Measurements from ENCODE around the gene CAMK2A. TPM values are rescaled to one million over a fixed set of nuclear protein-coding genes. Genes with fewer than 3 reads are reported as not detected.

Gene CAMK2A
- total RNA-seq (34.6 and 47.7 TPM in 2 replicates), polyA plus RNA-seq (11.8 and 19.0 TPM in 2 replicates)

DNA sequence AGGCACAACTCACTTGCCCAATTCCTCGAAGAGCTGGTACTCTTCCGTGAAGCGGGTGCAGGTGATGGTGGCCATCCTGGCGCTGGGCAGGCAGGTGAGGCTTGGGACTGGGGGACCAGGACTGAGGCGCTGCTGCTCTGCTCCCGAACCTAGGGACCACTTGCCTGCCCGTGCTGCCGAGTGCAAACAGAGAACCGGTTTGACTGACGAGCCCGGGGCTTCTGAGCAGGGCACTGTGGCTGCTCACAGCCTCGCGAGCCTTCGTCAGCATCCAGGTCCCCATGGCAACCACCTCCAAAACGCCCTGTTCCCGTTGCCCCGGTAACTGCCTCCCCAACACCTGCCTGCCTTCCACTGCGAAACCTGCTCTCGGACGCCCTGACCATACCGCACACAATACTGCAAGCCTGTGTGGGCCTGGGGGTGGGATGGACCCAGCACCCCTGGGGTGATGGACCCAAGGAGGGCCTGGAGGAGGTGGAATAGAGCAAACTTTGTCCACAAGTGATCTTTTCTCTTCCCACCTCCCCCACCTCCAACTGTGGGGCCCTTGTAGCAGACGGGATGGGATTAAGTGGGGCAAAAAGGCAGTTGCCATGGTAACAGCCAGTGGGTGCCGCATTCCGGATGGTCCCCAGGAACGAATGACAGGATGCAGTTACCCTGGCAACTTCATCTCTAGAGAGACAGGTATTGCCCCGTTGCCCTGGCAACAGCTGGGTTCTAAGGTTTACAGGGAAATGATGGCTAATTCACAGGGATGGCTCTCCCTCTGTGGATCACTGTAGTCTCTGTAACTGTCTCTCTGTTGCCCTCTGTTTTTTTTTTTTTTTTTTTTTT, at the start of gene CAMK2A:
CAMK2A (minus strand) TSS at position 223 of the 840 bp plus-strand sequence; CDS start at position 75, 148 bp downstream.
- no peak for DNase-seq (ENCODE audit: low read depth in 1 of 2, low spot score in 1 of 2)
- Histone ChIP-seq H3K27me3 (peaks cover 10% of the 10 kb centered on the region), H3K9me3 (ENCODE audit: low read depth) (no peaks in the 10 kb centered on the region), H3K27ac (no peak within 1 kb of the TSS), H3K36me3 (no peaks in the 10 kb centered on the region), H3K4me3 (no peak within 1 kb of the TSS), H3K4me1 (ENCODE audit: low read depth) (no peaks in the 10 kb centered on the region)
- TF ChIP-seq, protein P1, sequence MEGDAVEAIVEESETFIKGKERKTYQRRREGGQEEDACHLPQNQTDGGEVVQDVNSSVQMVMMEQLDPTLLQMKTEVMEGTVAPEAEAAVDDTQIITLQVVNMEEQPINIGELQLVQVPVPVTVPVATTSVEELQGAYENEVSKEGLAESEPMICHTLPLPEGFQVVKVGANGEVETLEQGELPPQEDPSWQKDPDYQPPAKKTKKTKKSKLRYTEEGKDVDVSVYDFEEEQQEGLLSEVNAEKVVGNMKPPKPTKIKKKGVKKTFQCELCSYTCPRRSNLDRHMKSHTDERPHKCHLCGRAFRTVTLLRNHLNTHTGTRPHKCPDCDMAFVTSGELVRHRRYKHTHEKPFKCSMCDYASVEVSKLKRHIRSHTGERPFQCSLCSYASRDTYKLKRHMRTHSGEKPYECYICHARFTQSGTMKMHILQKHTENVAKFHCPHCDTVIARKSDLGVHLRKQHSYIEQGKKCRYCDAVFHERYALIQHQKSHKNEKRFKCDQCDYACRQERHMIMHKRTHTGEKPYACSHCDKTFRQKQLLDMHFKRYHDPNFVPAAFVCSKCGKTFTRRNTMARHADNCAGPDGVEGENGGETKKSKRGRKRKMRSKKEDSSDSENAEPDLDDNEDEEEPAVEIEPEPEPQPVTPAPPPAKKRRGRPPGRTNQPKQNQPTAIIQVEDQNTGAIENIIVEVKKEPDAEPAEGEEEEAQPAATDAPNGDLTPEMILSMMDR (IDR thresholded peaks at IDR 0.05; ENCODE audit: low read depth, low read length) = no peak

DNA sequence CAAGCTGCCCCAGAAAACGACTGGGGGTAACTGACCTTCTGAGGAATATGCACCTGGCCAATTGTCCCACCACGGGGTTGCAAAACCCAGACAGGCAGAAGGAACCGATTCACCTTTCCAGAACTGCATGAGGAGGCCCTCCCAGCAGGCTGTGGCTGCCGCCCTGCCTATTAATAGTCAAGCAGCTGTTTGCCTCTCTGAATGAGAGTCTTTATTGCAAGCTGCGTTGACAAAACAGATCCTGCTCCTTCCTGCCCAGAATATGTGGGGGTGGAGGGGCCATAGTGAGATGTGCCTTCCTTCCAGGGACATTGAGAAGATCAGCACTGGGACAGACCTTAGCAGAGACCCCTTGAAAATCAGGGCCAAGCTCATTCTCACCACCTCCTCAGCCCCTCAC, 49.6 kb upstream of the CAMK2A start:
- Histone ChIP-seq H3K4me3 (no peak overlapping the region), H3K36me3 (no peaks in the 10 kb centered on the region), H3K9me3 (ENCODE audit: low read depth) (no peaks in the 10 kb centered on the region), H3K27ac (peak overlapping the region; percentile 39), H3K27me3 (no peaks in the 10 kb centered on the region), H3K4me1 (ENCODE audit: low read depth) (peaks cover 14% of the 10 kb centered on the region)
- TF ChIP-seq, protein P1 (IDR thresholded peaks at IDR 0.05; ENCODE audit: low read depth, low read length) = no peak
- peak in 1 of 2 donors; percentile 48 for DNase-seq (ENCODE audit: low read depth in 1 of 2, low spot score in 1 of 2)

DNA sequence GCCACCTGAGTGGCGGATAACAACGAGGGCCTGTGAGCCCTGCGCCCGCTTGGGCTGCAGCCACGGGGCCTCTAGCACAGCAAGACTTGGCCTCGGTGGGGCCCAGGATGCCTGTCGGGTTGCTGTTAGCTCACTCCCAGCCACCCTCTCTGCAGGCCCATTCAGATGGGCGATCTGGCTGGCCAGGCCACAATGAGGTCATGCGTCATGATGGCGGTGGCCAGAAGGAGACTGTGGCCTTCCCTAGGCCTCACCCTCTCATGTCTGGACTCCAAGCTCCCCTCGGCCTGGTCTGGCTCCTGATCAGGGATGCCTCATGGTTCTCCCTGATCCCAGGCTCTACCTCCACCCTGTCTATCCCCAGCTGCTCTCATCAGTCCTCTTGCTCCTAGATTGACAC, 49.0 kb upstream of the CAMK2A start:
- Histone ChIP-seq H3K36me3 (no peaks in the 10 kb centered on the region), H3K4me1 (ENCODE audit: low read depth) (peaks cover 13% of the 10 kb centered on the region), H3K9me3 (ENCODE audit: low read depth) (no peaks in the 10 kb centered on the region), H3K27ac (no peak overlapping the region), H3K4me3 (no peak overlapping the region), H3K27me3 (no peaks in the 10 kb centered on the region)
- no peak for DNase-seq (ENCODE audit: low read depth in 1 of 2, low spot score in 1 of 2)
- TF ChIP-seq, protein P1 (IDR thresholded peaks at IDR 0.05; ENCODE audit: low read depth, low read length) = no peak

DNA sequence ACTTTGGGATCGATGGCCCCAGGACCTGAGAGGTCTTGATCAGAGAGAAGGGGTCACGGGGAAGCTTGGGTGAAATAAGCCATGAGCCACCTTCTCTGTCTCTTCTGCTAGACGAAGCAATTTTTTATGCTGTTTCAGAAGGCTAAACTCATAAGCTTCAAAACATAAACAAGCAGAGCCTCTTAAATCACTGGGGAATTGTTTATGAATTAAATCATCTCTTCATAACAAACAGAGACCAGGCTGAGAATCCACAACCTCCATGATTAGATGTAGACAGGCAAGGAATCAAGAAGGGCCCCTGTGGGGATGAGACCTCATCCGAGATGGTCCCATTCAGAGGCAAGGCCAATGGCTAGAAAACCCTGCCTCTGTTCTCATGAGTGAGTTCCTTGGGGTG, 46.2 kb upstream of the CAMK2A start:
- Histone ChIP-seq H3K4me3 (no peak overlapping the region), H3K4me1 (ENCODE audit: low read depth) (peaks cover 13% of the 10 kb centered on the region), H3K36me3 (no peaks in the 10 kb centered on the region), H3K27ac (no peak overlapping the region), H3K9me3 (ENCODE audit: low read depth) (no peaks in the 10 kb centered on the region), H3K27me3 (no peaks in the 10 kb centered on the region)
- DNase-seq (ENCODE audit: low read depth in 1 of 2, low spot score in 1 of 2) = no peak
- TF ChIP-seq, protein P1 (IDR thresholded peaks at IDR 0.05; ENCODE audit: low read depth, low read length) = no peak

DNA sequence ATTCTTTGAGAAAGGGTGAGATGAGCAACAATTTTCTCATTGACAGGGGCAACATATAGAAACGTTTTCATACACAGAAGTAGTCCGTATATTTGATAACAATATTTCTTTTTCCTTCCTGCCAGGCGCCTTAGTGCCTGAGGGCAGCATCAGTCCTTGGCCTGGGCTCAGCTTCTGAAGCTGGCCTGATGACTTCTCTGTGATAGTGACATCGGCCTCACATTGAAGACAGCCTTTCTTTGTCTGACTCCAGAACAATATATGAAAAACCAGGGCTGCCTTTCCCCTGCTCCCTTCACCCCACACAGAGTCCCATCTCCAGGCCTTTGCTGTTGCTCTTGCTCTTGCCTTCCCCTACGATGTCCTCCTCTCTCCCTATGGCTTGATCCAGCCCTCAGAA, 43.8 kb upstream of the CAMK2A start:
- Histone ChIP-seq H3K36me3 (no peaks in the 10 kb centered on the region), H3K4me3 (no peak overlapping the region), H3K4me1 (ENCODE audit: low read depth) (peaks cover 4% of the 10 kb centered on the region), H3K27me3 (no peaks in the 10 kb centered on the region), H3K27ac (no peak overlapping the region), H3K9me3 (ENCODE audit: low read depth) (no peaks in the 10 kb centered on the region)
- DNase-seq (ENCODE audit: low read depth in 1 of 2, low spot score in 1 of 2) = no peak
- TF ChIP-seq, protein P1 (IDR thresholded peaks at IDR 0.05; ENCODE audit: low read depth, low read length) = no peak

Data from cardiac muscle cell (in vitro differentiated cells and primary cell).